ENCODE results near the gene ACAD9. TPM values are rescaled to one million over a fixed set of nuclear protein-coding genes. Genes with fewer than 3 reads are reported as not detected.
"Not testable (repeated sequence)": the region's sequence is repeated elsewhere in the genome, so short reads cannot be mapped to it uniquely, and the experiment has no call there.

Gene ACAD9
- total RNA-seq, 2 donors from 2014 or later = 29.9 to 40.8 TPM

GRCh38 chr3:128863560-128863959 lies 15.9 kb upstream of the ACAD9 start:
- H3K36me3 ChIP-seq = no peaks in the 10 kb centered on the region
- TF ChIP-seq, protein P1, sequence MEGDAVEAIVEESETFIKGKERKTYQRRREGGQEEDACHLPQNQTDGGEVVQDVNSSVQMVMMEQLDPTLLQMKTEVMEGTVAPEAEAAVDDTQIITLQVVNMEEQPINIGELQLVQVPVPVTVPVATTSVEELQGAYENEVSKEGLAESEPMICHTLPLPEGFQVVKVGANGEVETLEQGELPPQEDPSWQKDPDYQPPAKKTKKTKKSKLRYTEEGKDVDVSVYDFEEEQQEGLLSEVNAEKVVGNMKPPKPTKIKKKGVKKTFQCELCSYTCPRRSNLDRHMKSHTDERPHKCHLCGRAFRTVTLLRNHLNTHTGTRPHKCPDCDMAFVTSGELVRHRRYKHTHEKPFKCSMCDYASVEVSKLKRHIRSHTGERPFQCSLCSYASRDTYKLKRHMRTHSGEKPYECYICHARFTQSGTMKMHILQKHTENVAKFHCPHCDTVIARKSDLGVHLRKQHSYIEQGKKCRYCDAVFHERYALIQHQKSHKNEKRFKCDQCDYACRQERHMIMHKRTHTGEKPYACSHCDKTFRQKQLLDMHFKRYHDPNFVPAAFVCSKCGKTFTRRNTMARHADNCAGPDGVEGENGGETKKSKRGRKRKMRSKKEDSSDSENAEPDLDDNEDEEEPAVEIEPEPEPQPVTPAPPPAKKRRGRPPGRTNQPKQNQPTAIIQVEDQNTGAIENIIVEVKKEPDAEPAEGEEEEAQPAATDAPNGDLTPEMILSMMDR (IDR thresholded peaks at IDR 0.05) = no peak
- no peak for ATAC-seq (ENCODE audit: insufficient number of reproducible peaks, low FRiP score, low read depth)

GRCh38 chr3:128864351-128864811 lies 15.0 kb upstream of the ACAD9 start:
- H3K9me3 ChIP-seq = peaks cover 13% of the 10 kb centered on the region
- no peak overlapping the region for H3K27ac ChIP-seq
- no peaks in the 10 kb centered on the region for H3K4me1 ChIP-seq (ENCODE audit: control insufficient read depth in 1 of 2, low read depth in 2 of 2)
- H3K4me3 ChIP-seq = no peak overlapping the region
- ATAC-seq (ENCODE audit: insufficient number of reproducible peaks, low FRiP score, low read depth) (no peak), DNase-seq (ENCODE audit: low spot score) (no peak)
- no peaks in the 10 kb centered on the region for H3K36me3 ChIP-seq
- H3K27me3 ChIP-seq (replicated peaks; ENCODE audit: insufficient read depth) = no peaks in the 10 kb centered on the region
- TF ChIP-seq, protein P1 (IDR thresholded peaks at IDR 0.05) = no peak

More at GRCh38 chr3:128863560-128863959, 15.9 kb upstream of the ACAD9 start:
- Histone ChIP-seq H3K4me3 (no peak overlapping the region), H3K27me3 (replicated peaks; ENCODE audit: insufficient read depth) (no peaks in the 10 kb centered on the region), H3K9me3 (peaks cover 20% of the 10 kb centered on the region), H3K27ac (no peak overlapping the region), H3K4me1 (ENCODE audit: control insufficient read depth in 1 of 2, low read depth in 2 of 2) (no peaks in the 10 kb centered on the region)
- no peak for DNase-seq (ENCODE audit: low spot score)

DNA sequence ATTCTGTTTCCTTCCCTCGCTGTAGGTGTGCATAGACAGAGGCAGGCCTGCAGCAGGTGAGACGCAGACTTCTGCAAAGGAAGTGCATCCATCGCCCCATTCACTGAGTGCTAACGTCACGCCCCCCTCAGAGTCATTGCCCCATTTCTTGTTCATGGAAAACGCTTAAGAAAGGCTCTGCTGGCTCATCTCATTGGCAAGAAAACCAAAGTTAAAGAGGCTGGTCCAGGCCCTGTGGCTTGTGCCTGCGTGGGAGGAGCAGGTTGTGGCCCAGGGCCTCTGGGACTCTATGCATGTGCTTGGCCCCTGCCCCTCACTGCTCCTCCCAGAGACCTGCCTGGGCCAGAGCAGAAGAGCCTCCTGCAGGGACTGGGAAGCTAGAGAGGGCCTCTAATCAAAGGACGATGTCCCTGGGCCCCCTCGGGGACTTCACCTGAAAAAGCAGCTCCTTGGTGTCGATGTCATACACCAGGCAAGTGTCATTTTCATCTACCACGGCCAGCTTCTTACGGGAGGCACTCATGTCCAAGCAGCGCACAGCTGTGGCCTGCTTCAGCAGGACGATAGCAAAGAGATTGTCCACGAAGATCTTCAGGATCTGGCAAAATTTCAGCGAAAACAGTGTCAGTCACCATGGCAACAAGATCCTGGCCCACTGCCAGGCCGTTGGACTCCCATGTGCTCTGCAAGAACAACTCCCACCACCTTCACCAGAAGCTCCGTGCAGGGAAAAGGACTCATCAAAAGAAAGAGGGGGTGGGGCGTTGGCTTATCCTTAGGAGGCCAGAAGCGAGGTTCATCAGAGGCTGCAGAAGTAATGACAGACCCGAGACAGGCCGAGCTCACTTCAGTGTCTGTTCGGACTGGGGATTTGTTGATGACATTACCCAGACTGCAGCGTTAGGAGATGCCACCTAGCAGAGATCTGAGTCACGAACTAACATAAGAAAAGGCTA lies 14.3 kb upstream of the ACAD9 start:
- H3K27ac ChIP-seq; H3K4me3 ChIP-seq; H3K36me3 ChIP-seq; H3K27me3 ChIP-seq (replicated peaks; ENCODE audit: insufficient read depth); ATAC-seq (ENCODE audit: insufficient number of reproducible peaks, low FRiP score, low read depth); H3K9me3 ChIP-seq; DNase-seq (ENCODE audit: low spot score); H3K4me1 ChIP-seq (ENCODE audit: control insufficient read depth in 1 of 2, low read depth in 2 of 2): not testable (repeated sequence)

DNA sequence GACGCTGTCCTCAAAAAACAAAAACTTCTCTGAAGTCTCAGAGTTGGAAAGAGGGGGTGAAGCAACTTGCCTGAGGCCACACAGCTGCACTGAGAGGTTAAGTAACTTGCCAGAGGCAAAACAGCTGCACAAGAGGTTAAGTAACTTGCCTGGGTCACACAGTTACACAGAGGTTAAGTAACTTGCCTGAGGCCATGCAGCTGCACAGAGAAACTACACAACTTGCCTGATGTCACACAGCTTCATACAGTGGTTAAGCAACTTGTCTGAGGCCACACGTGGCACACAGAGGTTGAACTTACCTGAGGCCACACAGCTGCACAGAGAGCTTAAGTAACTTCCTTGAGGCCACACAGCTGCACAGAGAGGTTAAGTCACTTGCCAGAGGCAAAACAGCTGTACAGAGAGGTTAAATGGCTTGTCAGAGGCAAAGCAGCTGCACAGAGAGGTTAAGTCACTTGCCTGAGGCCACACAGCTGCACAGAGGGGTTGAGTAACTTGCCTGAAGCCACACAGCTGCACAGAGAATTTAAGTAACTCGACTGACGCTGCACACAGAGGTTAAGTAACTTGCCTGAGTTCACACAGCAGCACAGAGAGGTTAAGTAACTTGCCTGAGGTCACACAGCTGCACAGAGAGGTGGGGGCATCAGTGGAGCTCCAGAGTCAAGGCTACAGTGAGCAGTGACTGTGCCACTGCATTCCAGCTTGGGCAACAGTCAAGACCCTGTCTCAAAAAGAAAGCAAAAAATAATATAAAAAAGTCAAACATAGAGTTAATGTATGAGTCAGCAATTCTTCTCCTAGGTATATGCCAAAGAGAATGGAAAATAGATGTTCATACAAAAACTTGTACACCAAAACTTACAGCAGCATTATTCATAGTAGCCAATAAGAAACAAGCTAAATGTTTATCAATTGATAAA lies 12.0 kb upstream of the ACAD9 start:
- Histone ChIP-seq H3K27ac (no peak overlapping the region), H3K9me3 (no peaks in the 10 kb centered on the region), H3K4me1 (ENCODE audit: control insufficient read depth in 1 of 2, low read depth in 2 of 2) (no peaks in the 10 kb centered on the region), H3K4me3 (no peak overlapping the region), H3K27me3 (replicated peaks; ENCODE audit: insufficient read depth) (no peaks in the 10 kb centered on the region), H3K36me3 (no peaks in the 10 kb centered on the region)
- ATAC-seq (ENCODE audit: insufficient number of reproducible peaks, low FRiP score, low read depth) (no peak), DNase-seq (ENCODE audit: low spot score) (no peak)
- TF ChIP-seq, protein P1 (IDR thresholded peaks at IDR 0.05) = no peak

DNA sequence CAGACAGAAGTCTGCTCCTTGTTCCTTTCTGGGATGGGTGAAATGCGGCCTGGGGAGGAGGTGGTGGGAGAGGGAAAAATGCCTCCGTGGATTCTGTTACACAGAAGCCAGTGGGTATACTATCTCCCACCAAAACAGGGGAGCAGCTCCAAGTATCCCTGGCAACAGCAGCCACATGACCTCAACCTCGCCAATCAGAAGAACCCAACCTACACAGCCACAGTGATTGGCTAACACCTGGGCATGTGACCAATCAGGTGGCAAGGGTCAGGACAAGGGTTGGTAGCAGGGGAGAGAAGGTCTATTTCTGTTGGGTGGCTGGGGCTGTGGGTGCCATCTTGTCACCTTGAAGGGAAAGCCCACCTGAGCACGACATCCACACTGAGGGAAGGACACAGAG lies 9.1 kb upstream of the ACAD9 start:
- Histone ChIP-seq H3K4me3 (no peak overlapping the region), H3K27me3 (replicated peaks; ENCODE audit: insufficient read depth) (no peaks in the 10 kb centered on the region), H3K27ac (no peak overlapping the region), H3K9me3 (no peaks in the 10 kb centered on the region), H3K36me3 (no peaks in the 10 kb centered on the region), H3K4me1 (ENCODE audit: control insufficient read depth in 1 of 2, low read depth in 2 of 2) (no peaks in the 10 kb centered on the region)
- no peak for DNase-seq (ENCODE audit: low spot score)
- TF ChIP-seq, protein P1 (IDR thresholded peaks at IDR 0.05) = no peak
- ATAC-seq (ENCODE audit: insufficient number of reproducible peaks, low FRiP score, low read depth) = no peak

Measured in thoracic aorta (tissue), 2 donors.